Esophagus muscularis mucosa (tissue), 4 donors: ENCODE measurements around the gene ICE1.

ENCODE experiments used
- EP300 ChIP-seq: sonication (generic); formaldehyde crosslinking; IDR thresholded peaks from one replicate; pipeline ENCODE4 v1.6.1; 2017; ENCODE audit warnings: antibody characterized with exemption
- POLR2A ChIP-seq: fragments of 450-650 bp; IDR thresholded peaks from one replicate; pipeline ENCODE4 v1.6.1; 2017; ENCODE audit warnings: antibody characterized with exemption, moderate library complexity, mild to moderate bottlenecking, low read depth
- POLR2AphosphoS5 ChIP-seq, 2 donors: sonication (generic); formaldehyde crosslinking; IDR thresholded peaks; one replicate each; pipeline ENCODE4 v1.6.1; 2017; ENCODE audit warnings: antibody characterized with exemption in 2 of 2
- TF ChIP-seq, protein P1 (sequence below), 3 experiments: fragments of 200-600 bp in 2 of 3; fragments of 450-650 bp in 1 of 3; sonication (generic) in 2 of 3; IDR thresholded peaks; one replicate each; pipeline ENCODE4 v1.5.1; 2017 to 2019; ENCODE audit warnings: antibody characterized with exemption in 3 of 3, mild to moderate bottlenecking in 2 of 3, moderate library complexity in 1 of 3

- TF ChIP-seq, protein P1, sequence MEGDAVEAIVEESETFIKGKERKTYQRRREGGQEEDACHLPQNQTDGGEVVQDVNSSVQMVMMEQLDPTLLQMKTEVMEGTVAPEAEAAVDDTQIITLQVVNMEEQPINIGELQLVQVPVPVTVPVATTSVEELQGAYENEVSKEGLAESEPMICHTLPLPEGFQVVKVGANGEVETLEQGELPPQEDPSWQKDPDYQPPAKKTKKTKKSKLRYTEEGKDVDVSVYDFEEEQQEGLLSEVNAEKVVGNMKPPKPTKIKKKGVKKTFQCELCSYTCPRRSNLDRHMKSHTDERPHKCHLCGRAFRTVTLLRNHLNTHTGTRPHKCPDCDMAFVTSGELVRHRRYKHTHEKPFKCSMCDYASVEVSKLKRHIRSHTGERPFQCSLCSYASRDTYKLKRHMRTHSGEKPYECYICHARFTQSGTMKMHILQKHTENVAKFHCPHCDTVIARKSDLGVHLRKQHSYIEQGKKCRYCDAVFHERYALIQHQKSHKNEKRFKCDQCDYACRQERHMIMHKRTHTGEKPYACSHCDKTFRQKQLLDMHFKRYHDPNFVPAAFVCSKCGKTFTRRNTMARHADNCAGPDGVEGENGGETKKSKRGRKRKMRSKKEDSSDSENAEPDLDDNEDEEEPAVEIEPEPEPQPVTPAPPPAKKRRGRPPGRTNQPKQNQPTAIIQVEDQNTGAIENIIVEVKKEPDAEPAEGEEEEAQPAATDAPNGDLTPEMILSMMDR (IDR thresholded peaks at IDR 0.05), result peak in 1 of 3 experiments; percentile 9
- TF ChIP-seq POLR2AphosphoS5 (IDR thresholded peaks at IDR 0.05) (no peak), POLR2A (no peak), EP300 (no peak)
These were observed 41.1 kb upstream of the ICE1 start for GRCh38 chr5:5381310-5381913.
